Measurements from ENCODE around the gene PSMB3.

PSMB3 gene

GRCh38 chr17:38733282-38733981 is 19.1 kb upstream of the PSMB3 start:
- no peak for DNase-seq (ENCODE audit: low read depth in 2 of 3, low spot score in 2 of 3)

GRCh38 chr17:38733982-38734973 is 18.3 kb upstream of the PSMB3 start:
- DNase-seq (ENCODE audit: low read depth in 2 of 3, low spot score in 2 of 3) = no peak

GRCh38 chr17:38735161-38735997 is 17.2 kb upstream of the PSMB3 start:
- DNase-seq (ENCODE audit: low read depth in 2 of 3, low spot score in 2 of 3) = peak; percentile 46 to 92 (median 83)

- DNase-seq (ENCODE audit: low read depth in 2 of 3, low spot score in 2 of 3) = no peak
Observed at GRCh38 chr17:38738007-38738662, 14.4 kb upstream of the PSMB3 start.

GRCh38 chr17:38738686-38739085 is 13.9 kb upstream of the PSMB3 start:
- DNase-seq (ENCODE audit: low read depth in 2 of 3, low spot score in 2 of 3) = no peak

GRCh38 chr17:38739305-38739704 is 13.2 kb upstream of the PSMB3 start:
- no peak for DNase-seq (ENCODE audit: low read depth in 2 of 3, low spot score in 2 of 3)

- no peak for DNase-seq (ENCODE audit: low read depth in 2 of 3, low spot score in 2 of 3)
Observed at GRCh38 chr17:38740044-38740443, 12.5 kb upstream of the PSMB3 start.

- no peak for DNase-seq (ENCODE audit: low read depth in 2 of 3, low spot score in 2 of 3)
Observed at GRCh38 chr17:38740806-38741205, 11.7 kb upstream of the PSMB3 start.

GRCh38 chr17:38741461-38741860 is 11.1 kb upstream of the PSMB3 start:
- no peak for DNase-seq (ENCODE audit: low read depth in 2 of 3, low spot score in 2 of 3)

- no peak for DNase-seq (ENCODE audit: low read depth in 2 of 3, low spot score in 2 of 3)
Observed at GRCh38 chr17:38741921-38742410, 10.6 kb upstream of the PSMB3 start.

- no peak for DNase-seq (ENCODE audit: low read depth in 2 of 3, low spot score in 2 of 3)
Observed at GRCh38 chr17:38742411-38743308, 9.9 kb upstream of the PSMB3 start.

GRCh38 chr17:38743556-38744171 is 8.9 kb upstream of the PSMB3 start:
- no peak for DNase-seq (ENCODE audit: low read depth in 2 of 3, low spot score in 2 of 3)

- no peak for DNase-seq (ENCODE audit: low read depth in 2 of 3, low spot score in 2 of 3)
Observed at GRCh38 chr17:38745545-38745944, 7.0 kb upstream of the PSMB3 start.

- no peak for DNase-seq (ENCODE audit: low read depth in 2 of 3, low spot score in 2 of 3)
Observed at GRCh38 chr17:38746004-38746848, 6.3 kb upstream of the PSMB3 start.

GRCh38 chr17:38746849-38747462 is 5.6 kb upstream of the PSMB3 start:
- DNase-seq (ENCODE audit: low read depth in 2 of 3, low spot score in 2 of 3) = no peak

- DNase-seq (ENCODE audit: low read depth in 2 of 3, low spot score in 2 of 3) = no peak
Observed at GRCh38 chr17:38747463-38748148, 4.9 kb upstream of the PSMB3 start.
